Panc1 (cell line): Measurements from ENCODE around the gene MEGF10. TPM values are rescaled to one million over a fixed set of nuclear protein-coding genes. Genes with fewer than 3 reads are reported as not detected.

Source experiments
- ATAC-seq: fragments of 200-7000 bp; cut with Tn5 transposase; 2 replicates; pipeline ENCODE4 v1.9.1; 2020; ENCODE audit warnings: mild to moderate bottlenecking, moderate library complexity
- BruUV-seq: library from RNA; stranded (reverse); fragments of 400-500 nt; replicated peaks from 2 replicates; lab custom pipeline; 2021; lab: Mats Ljungman, UMichigan
- CTCF ChIA-PET: fragments of 300-600 bp; sonication (Branson Sonifier 250); formaldehyde crosslinking; loops from one replicate; lab custom pipeline; 2022; ENCODE audit warnings: antibody characterized with exemption; lab: Charles Lee
- POLR2A ChIA-PET: fragments of 300-600 bp; sonication (Branson Sonifier 250); formaldehyde crosslinking; loops from one replicate; lab custom pipeline; 2022; ENCODE audit warnings: antibody characterized with exemption; lab: Charles Lee
- DNase-seq: peaks from one replicate; pipeline ENCODE4 v3.0.0-alpha.2; 2010; ENCODE audit warnings: low read depth, low spot score
- H3K27ac ChIP-seq: 2 replicates; pipeline ENCODE4 v1.5.1; 2011; ENCODE audit warnings: mild to moderate bottlenecking, low read length, inconsistent platforms
- H3K27me3 ChIP-seq: fragments of 200-500 bp; sonication (Bioruptor generic); 2 replicates; pipeline ENCODE4 v1.6.0; 2014; ENCODE audit warnings: low read length, inconsistent platforms; ENCODE audit not compliant: control insufficient read depth, insufficient read depth
- H3K36me3 ChIP-seq: fragments of 200-500 bp; sonication (Bioruptor generic); 2 replicates; pipeline ENCODE4 v1.5.1; 2014; ENCODE audit warnings: inconsistent platforms, mild to moderate bottlenecking, low read length, moderate library complexity; ENCODE audit not compliant: control insufficient read depth, insufficient read depth
- H3K4me1 ChIP-seq: 2 replicates; pipeline ENCODE4 v1.5.1; 2011; ENCODE audit warnings: inconsistent platforms, mild to moderate bottlenecking, low read length, moderate library complexity; ENCODE audit not compliant: control insufficient read depth, insufficient read depth
- H3K4me3 ChIP-seq, 2 experiments: 2 replicates each; pipeline ENCODE4 v1.5.1; 2011 to 2012; ENCODE audit warnings: low read depth in 2 of 2, low read length in 2 of 2, mild to moderate bottlenecking in 2 of 2, inconsistent platforms in 1 of 2, moderate library complexity in 1 of 2
- H3K9me3 ChIP-seq: fragments of 200-500 bp; sonication (Bioruptor generic); 2 replicates; pipeline ENCODE4 v1.5.1; 2014; ENCODE audit warnings: low read depth, mild to moderate bottlenecking, inconsistent platforms, low read length, moderate library complexity; ENCODE audit not compliant: control insufficient read depth, insufficient read depth
- POLR2AphosphoS5 ChIP-seq: IDR thresholded peaks from 2 replicates; pipeline ENCODE4 v1.6.1; 2012; ENCODE audit warnings: mild to moderate bottlenecking, low read depth, low read length, moderate library complexity
- SIN3A ChIP-seq: IDR thresholded peaks from 2 replicates; pipeline ENCODE4 v1.6.1; 2012; ENCODE audit warnings: low read depth, mild to moderate bottlenecking, low read length, moderate library complexity, borderline replicate concordance; ENCODE audit not compliant: insufficient read depth
- TCF7L2 ChIP-seq: IDR thresholded peaks from 2 replicates; pipeline ENCODE4 v1.6.1; 2011; ENCODE audit warnings: mild to moderate bottlenecking, low read depth, low read length, inconsistent platforms
- in situ Hi-C: cut with HindIII; loops from 2 replicates; pipeline ENCODE4 v1.10.0; 2016; ENCODE audit warnings: low sequenced_read_pairs, low pct_unique_long_range_greater_than_20kb
- intact Hi-C: fragments of 100-400 bp; cut with micrococcal nuclease; formaldehyde crosslinking; loops from one replicate; pipeline ENCODE4 v1.10.0; 2022; ENCODE audit not compliant: unreplicated experiment
- total RNA-seq: library from RNA; stranded (reverse); gene quantifications from one replicate; pipeline ENCODE4 v1.2.1, GENCODE V29; 2021; ENCODE audit not compliant: unreplicated experiment
- TF ChIP-seq, protein P1 (sequence below), 2 experiments: IDR thresholded peaks; 2 replicates each; pipeline ENCODE4 v1.6.1; 2011 to 2012; ENCODE audit warnings: low read depth in 2 of 2, control low read depth in 1 of 2, low read length in 1 of 2, mild to moderate bottlenecking in 1 of 2, moderate library complexity in 1 of 2; ENCODE audit not compliant: insufficient read depth in 1 of 2
- TF ChIP-seq, protein P2 (sequence below): fragments of 450-650 bp; IDR thresholded peaks from 2 replicates; pipeline ENCODE4 v1.5.1; 2017; ENCODE audit warnings: mild to moderate bottlenecking

Gene MEGF10
- total RNA-seq, 1 experiment from 2014 or later: not detected

DNA sequence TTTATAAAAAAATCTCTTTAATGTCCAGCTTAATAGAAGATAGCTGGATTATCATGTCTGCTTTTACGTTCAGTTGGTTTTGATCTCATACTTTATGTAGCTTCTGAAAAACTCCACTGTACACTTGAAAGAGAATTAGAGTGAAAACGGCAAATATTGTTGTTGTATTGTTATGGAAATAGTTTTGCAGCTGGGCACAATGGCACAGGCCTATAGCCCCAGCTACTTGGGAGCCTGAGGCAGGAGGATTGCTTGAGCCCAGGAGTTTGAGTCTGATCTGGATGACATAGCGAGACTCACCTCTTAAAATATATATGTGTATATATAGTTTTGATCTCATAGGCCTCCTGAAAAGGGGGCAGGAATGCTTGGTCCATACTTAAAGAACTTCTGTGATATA lies 159.4 kb downstream of the MEGF10 start:
- no peak for ATAC-seq
- no peaks in the 10 kb centered on the region for H3K36me3 ChIP-seq
- BruUV-seq: no TSS peak
- H3K27me3 ChIP-seq: no peaks in the 10 kb centered on the region; the same call in none of the 2 replicates
- H3K4me1 ChIP-seq: no peaks in the 10 kb centered on the region
- no peaks in the 10 kb centered on the region for H3K9me3 ChIP-seq
- no peak overlapping the region for H3K4me3 ChIP-seq
- CTCF ChIA-PET: no interaction called here
- H3K27ac ChIP-seq: no peak overlapping the region
- in situ Hi-C loops (no loop called here), intact Hi-C loops (no loop called here)
- DNase-seq: no peak
- TF ChIP-seq TCF7L2: no peak
- TF ChIP-seq, protein P1, sequence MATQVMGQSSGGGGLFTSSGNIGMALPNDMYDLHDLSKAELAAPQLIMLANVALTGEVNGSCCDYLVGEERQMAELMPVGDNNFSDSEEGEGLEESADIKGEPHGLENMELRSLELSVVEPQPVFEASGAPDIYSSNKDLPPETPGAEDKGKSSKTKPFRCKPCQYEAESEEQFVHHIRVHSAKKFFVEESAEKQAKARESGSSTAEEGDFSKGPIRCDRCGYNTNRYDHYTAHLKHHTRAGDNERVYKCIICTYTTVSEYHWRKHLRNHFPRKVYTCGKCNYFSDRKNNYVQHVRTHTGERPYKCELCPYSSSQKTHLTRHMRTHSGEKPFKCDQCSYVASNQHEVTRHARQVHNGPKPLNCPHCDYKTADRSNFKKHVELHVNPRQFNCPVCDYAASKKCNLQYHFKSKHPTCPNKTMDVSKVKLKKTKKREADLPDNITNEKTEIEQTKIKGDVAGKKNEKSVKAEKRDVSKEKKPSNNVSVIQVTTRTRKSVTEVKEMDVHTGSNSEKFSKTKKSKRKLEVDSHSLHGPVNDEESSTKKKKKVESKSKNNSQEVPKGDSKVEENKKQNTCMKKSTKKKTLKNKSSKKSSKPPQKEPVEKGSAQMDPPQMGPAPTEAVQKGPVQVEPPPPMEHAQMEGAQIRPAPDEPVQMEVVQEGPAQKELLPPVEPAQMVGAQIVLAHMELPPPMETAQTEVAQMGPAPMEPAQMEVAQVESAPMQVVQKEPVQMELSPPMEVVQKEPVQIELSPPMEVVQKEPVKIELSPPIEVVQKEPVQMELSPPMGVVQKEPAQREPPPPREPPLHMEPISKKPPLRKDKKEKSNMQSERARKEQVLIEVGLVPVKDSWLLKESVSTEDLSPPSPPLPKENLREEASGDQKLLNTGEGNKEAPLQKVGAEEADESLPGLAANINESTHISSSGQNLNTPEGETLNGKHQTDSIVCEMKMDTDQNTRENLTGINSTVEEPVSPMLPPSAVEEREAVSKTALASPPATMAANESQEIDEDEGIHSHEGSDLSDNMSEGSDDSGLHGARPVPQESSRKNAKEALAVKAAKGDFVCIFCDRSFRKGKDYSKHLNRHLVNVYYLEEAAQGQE (IDR thresholded peaks at IDR 0.05; ENCODE audit: insufficient read depth in 1 of 2, low read depth in 2 of 2, low read length in 1 of 2): no peak
- POLR2A ChIA-PET: no interaction called here

DNA sequence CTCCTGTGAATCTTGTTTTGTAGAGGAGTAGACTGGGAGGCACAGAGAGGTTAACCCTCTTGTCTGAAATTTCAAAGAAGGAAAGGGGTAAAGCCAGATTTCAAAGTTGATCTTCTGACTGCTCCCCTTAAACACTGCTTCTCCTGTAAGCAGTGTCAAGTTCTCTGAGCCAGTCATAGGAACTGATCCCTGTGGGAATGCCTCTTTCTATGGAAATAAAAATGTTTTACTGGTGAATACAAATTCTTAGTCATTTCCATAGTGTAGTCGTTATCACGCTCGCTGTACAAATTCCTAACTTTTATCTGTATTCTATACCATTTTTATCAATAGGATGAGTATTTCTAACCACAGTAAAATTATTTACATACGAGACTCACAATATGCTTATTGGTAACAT lies 160.5 kb downstream of the MEGF10 start:
- ATAC-seq (no peak), DNase-seq (no peak)
- intact Hi-C loops (no loop called here), in situ Hi-C loops (no loop called here)
- POLR2A ChIA-PET: no interaction called here
- BruUV-seq: no TSS peak
- H3K27me3 ChIP-seq: peaks cover 5% of the 10 kb centered on the region
- no peak overlapping the region for H3K4me3 ChIP-seq
- no peaks in the 10 kb centered on the region for H3K9me3 ChIP-seq
- H3K36me3 ChIP-seq: no peaks in the 10 kb centered on the region
- H3K4me1 ChIP-seq: no peaks in the 10 kb centered on the region
- CTCF ChIA-PET: interaction anchor here (0.6 kb wide), 1 partner anchor 113 kb away, joined by 3 read pairs; no protein-coding TSS in a partner anchor
- TF ChIP-seq, protein P1 (IDR thresholded peaks at IDR 0.05; ENCODE audit: insufficient read depth in 1 of 2, low read depth in 2 of 2, low read length in 1 of 2): no peak
- TF ChIP-seq TCF7L2: no peak
- TF ChIP-seq, protein P2, sequence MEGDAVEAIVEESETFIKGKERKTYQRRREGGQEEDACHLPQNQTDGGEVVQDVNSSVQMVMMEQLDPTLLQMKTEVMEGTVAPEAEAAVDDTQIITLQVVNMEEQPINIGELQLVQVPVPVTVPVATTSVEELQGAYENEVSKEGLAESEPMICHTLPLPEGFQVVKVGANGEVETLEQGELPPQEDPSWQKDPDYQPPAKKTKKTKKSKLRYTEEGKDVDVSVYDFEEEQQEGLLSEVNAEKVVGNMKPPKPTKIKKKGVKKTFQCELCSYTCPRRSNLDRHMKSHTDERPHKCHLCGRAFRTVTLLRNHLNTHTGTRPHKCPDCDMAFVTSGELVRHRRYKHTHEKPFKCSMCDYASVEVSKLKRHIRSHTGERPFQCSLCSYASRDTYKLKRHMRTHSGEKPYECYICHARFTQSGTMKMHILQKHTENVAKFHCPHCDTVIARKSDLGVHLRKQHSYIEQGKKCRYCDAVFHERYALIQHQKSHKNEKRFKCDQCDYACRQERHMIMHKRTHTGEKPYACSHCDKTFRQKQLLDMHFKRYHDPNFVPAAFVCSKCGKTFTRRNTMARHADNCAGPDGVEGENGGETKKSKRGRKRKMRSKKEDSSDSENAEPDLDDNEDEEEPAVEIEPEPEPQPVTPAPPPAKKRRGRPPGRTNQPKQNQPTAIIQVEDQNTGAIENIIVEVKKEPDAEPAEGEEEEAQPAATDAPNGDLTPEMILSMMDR: no peak
- TF ChIP-seq POLR2AphosphoS5: no peak
- TF ChIP-seq SIN3A: no peak
- H3K27ac ChIP-seq: no peak overlapping the region
